Large intestine (tissue), 3 donors: ENCODE measurements around the gene RPTOR. TPM values are rescaled to one million over a fixed set of nuclear protein-coding genes. Genes with fewer than 3 reads are reported as not detected.
"Not testable (repeated sequence)": the region's sequence is repeated elsewhere in the genome, so short reads cannot be mapped to it uniquely, and the experiment has no call there.

ENCODE experiments used
- DNase-seq, 2 donors: peaks; one replicate each; pipeline versions ENCODE4 v3.0.0 to v3.0.0-alpha.2; 2013
- H3K27ac ChIP-seq: one replicate; pipeline ENCODE4 v1.5.1; 2013; ENCODE audit warnings: low read length
- H3K27me3 ChIP-seq: 2 replicates; pipeline ENCODE4 v1.6.1; 2013; ENCODE audit warnings: low read length; ENCODE audit not compliant: control insufficient read depth, insufficient read depth
- H3K36me3 ChIP-seq: 2 replicates; pipeline ENCODE4 v1.6.1; 2013; ENCODE audit warnings: low read length; ENCODE audit not compliant: control insufficient read depth, insufficient read depth
- H3K4me1 ChIP-seq: one replicate; pipeline ENCODE4 v1.6.1; 2013; ENCODE audit warnings: low read length; ENCODE audit not compliant: control insufficient read depth, insufficient read depth
- H3K4me3 ChIP-seq: one replicate; pipeline ENCODE4 v1.5.1; 2013; ENCODE audit warnings: low read length
- H3K9me3 ChIP-seq: one replicate; pipeline ENCODE4 v1.6.1; 2013; ENCODE audit warnings: mild to moderate bottlenecking, low read depth, low read length, moderate library complexity; ENCODE audit not compliant: control insufficient read depth
- WGBS: methylation state at CpG from one replicate; pipeline ENCODE4 v1.1.5; 2013; ENCODE audit warnings: low lambda C conversion rate; ENCODE audit not compliant: insufficient coverage; 5-methylcytosine and 5-hydroxymethylcytosine counted together
- polyA plus RNA-seq: library from polyadenylated mRNA; unstranded; fragments of 120-200 nt; gene quantifications from one replicate; pipeline ENCODE4 v1.2.1, GENCODE V29; 2013

The RPTOR gene
- polyA plus RNA-seq, 1 donor, result 16.8 TPM

DNA sequence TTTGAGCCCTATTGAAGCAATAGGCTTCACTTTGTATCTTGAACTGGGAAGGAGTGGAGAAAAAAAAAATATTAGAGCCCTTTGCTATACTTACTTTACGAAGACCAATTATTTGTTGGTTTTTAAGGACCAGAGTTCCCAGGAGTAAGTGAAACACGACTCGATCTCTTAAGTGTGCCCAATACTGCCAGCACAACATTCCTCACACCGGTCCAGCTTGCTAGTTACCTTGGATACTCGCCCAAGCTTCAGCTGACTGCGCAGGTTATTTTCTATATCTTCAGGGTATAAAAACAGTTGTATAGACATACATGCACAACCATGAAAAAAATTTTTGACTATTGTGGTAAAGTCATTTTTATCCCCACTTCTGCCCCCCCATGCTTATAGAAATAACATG, 72.1 kb downstream of the RPTOR start:
- no peaks in the 10 kb centered on the region for H3K9me3 ChIP-seq
- no peaks in the 10 kb centered on the region for H3K36me3 ChIP-seq
- H3K4me3 ChIP-seq, result no peak overlapping the region
- no peaks in the 10 kb centered on the region for H3K27me3 ChIP-seq
- DNase-seq, result no peak
- 83% methylated on average over 1 of the region's 6 CpGs for WGBS
- no peak overlapping the region for H3K27ac ChIP-seq
- no peaks in the 10 kb centered on the region for H3K4me1 ChIP-seq

DNA sequence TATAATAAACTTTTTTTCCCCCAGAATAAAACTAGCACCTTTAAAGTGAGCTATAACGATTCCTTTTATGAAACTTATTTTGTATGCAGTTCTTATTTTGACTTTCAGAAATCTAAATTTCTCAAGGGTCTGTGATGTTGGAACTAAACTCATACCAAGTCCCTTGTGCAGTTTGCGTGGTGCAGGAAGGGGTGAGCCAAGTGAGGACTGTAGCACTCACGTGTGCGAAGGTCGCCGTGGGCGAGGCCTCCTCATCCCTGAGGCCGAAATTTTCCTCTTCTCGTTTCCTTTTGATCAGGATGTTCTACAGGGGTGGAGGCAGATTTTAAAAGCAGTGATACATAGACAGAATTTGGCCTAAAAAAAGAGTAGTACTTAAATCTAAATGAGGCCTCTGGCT, 73.7 kb downstream of the RPTOR start:
- WGBS, result 90% methylated on average over 1 of the region's 9 CpGs
- H3K9me3 ChIP-seq, result no peaks in the 10 kb centered on the region
- no peak for DNase-seq
- no peak overlapping the region for H3K27ac ChIP-seq
- no peaks in the 10 kb centered on the region for H3K4me1 ChIP-seq
- no peaks in the 10 kb centered on the region for H3K36me3 ChIP-seq
- H3K4me3 ChIP-seq, result no peak overlapping the region
- H3K27me3 ChIP-seq, result no peaks in the 10 kb centered on the region

DNA sequence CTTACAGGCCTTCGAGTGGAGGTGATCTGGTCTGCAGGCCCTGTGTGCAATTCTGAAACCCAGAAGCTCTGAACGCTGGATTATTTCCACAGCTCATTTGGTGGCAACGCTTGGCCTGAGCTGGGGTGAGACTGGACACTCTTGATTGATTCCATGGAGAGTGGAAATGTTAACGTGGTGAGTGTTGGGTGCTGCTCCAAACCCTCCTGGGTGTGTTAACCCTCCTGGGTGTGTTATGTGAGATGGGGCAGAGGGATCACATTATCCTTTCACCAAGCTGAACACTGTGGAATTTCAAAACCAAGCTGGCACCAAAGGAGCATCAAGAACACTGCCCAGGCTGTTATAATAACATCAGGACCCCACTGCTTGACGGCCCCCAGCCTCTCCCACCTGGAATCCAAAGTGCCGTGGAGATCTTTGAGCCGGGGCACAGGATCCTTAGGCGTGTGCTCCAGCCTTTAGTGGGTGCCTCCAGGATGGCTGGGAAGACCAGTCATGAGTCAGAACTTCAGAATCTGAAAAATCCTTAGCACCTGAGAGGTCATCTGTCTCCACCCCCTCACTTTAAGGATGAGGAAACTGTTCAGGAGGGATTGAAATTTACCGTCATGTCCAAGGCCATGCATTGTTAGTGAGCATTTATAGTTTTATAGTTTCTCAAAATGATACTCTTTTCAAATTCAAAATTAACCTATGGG, 75.0 kb downstream of the RPTOR start:
- H3K4me3 ChIP-seq, result no peak overlapping the region
- DNase-seq, result no peak
- H3K27me3 ChIP-seq, result no peaks in the 10 kb centered on the region
- no peak overlapping the region for H3K27ac ChIP-seq
- H3K36me3 ChIP-seq, result no peaks in the 10 kb centered on the region
- WGBS, result no CpG with 5 or more reads among the region's 9 CpGs
- no peaks in the 10 kb centered on the region for H3K4me1 ChIP-seq
- H3K9me3 ChIP-seq, result no peaks in the 10 kb centered on the region

DNA sequence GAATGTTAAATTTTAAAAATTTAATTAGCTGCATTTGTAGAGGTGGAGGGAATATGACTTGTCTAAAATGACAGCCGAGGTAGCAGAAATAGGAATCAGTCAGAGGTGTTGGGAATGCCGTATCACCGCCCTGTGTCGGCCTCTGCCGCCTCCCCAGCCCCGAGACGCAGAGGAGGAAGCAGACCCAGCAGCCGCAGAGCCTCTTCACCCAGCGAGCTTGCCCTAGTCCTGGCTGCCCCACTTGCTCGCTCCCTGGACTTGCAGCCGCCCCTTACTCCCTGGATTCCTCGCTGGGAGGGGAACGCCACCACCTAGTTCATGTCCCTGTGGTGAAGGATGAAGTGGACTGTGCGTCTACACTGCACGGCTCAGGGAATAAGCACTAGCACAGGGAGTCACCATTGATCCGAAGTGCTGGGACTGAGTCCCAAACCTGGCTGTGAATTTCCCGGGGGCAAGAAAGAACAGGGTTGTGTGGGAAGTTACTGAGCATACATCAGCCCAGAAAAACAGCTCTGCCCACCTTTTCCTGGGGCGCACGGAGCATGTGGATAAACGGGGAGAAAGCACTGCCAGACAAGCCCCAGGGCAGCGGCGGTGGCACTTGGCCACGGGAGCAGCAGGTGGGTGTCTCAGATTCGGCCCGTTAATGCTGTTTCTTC, 76.8 kb downstream of the RPTOR start:
- no peak overlapping the region for H3K4me3 ChIP-seq
- H3K4me1 ChIP-seq, result no peaks in the 10 kb centered on the region
- no peaks in the 10 kb centered on the region for H3K9me3 ChIP-seq
- WGBS, result 60% methylated on average over 1 of the region's 25 CpGs
- peaks cover 8% of the 10 kb centered on the region for H3K36me3 ChIP-seq
- H3K27me3 ChIP-seq, result no peaks in the 10 kb centered on the region
- no peak overlapping the region for H3K27ac ChIP-seq
- no peak for DNase-seq

DNA sequence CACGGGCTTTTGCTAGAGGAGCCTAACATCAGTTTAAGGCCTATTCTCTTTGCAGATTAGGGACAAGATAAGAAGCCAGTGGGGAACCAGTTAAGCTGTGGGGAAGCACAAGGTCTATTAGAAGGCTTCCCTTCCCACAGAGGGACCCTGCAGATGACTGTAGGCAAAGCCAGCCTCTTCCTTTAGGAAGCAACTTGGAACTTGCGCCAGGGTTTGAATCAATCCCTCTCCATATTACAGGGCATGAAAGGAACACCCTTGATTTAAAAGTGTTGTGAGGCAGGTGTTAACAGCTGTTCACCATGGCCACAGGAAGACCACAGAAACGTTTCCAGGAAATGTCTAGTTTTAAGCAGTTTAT, 77.3 kb downstream of the RPTOR start:
- DNase-seq, result no peak
- Histone ChIP-seq H3K4me1 (no peaks in the 10 kb centered on the region), H3K27me3 (no peaks in the 10 kb centered on the region), H3K27ac (no peak overlapping the region), H3K4me3 (no peak overlapping the region), H3K36me3 (peaks cover 8% of the 10 kb centered on the region), H3K9me3 (no peaks in the 10 kb centered on the region)
- WGBS, result no CpG with 5 or more reads among the region's 3 CpGs

DNA sequence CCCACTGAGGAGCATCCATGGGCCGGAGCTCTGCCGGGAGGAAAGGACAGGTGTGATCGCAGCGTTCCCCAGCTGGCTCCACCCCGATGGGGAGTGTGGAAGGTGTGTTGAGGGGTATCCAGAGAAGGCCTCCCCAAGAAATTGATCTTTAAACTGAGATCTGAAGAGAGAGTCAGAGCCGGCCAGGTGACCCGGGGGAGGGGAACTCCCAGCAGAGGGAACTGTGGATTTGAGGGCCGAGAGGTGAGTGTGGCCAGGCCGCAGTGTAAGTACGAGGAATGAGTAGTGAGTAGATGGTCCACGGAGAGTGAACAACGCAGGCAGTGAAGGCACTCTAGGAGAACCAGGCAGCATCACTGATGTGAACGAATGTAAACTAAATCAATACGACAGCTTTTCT, 80.2 kb downstream of the RPTOR start:
- no peak for DNase-seq
- H3K27me3 ChIP-seq, result no peaks in the 10 kb centered on the region
- 95% methylated on average over 4 of the region's 14 CpGs for WGBS

DNA sequence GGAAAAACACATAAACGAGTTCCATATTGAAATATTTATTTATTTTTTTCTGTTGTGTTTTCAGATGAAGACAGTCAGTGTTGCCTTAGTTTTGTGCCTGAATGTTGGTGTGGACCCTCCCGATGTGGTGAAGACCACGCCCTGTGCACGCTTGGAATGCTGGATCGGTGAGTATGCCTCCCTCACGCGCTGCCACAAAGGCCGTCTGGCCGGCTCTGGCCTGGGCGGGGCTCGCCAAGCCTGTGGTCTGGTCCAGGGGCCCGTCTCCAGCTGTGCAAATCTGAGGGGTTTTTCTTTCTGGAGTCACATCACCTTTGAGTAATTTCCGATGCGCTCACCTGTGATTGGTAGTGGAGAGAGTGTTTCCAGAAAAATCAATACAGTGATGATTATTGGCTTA, 81.0 kb downstream of the RPTOR start:
- no peak overlapping the region for H3K27ac ChIP-seq
- no CpG with 5 or more reads among the region's 14 CpGs for WGBS
- H3K27me3 ChIP-seq, result no peaks in the 10 kb centered on the region
- H3K4me3 ChIP-seq, result no peak overlapping the region
- H3K4me1 ChIP-seq, result no peaks in the 10 kb centered on the region
- H3K9me3 ChIP-seq, result no peaks in the 10 kb centered on the region
- no peak for DNase-seq
- H3K36me3 ChIP-seq, result peaks cover 8% of the 10 kb centered on the region

More for the DNA sequence above, 80.2 kb downstream of the RPTOR start:
- Histone ChIP-seq H3K4me3 (no peak overlapping the region), H3K36me3 (peaks cover 8% of the 10 kb centered on the region), H3K27ac (no peak overlapping the region), H3K4me1 (no peaks in the 10 kb centered on the region), H3K9me3 (no peaks in the 10 kb centered on the region)

DNA sequence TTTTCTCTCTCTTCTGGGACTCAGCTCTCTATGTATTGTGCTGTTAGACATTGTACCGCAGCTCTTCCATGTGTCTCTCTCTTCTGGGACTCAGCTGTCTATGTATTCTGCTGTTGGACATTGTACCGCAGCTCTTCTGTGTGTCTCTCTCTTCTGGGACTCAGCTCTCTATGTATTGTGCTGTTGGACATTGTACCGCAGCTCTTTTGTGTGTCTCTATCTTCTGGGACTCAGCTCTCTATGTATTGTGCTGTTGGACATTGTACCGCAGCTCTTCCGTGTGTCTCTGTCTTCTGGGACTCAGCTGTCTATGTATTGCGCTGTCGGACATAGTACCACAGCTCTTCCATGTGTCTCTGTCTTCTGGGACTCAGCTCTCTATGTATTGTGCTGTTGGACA, 84.2 kb downstream of the RPTOR start:
- not testable (repeated sequence) for DNase-seq, H3K4me1 ChIP-seq, H3K4me3 ChIP-seq, H3K27ac ChIP-seq, H3K27me3 ChIP-seq, H3K9me3 ChIP-seq, H3K36me3 ChIP-seq
- 92% methylated on average over 5 of the region's 7 CpGs for WGBS

DNA sequence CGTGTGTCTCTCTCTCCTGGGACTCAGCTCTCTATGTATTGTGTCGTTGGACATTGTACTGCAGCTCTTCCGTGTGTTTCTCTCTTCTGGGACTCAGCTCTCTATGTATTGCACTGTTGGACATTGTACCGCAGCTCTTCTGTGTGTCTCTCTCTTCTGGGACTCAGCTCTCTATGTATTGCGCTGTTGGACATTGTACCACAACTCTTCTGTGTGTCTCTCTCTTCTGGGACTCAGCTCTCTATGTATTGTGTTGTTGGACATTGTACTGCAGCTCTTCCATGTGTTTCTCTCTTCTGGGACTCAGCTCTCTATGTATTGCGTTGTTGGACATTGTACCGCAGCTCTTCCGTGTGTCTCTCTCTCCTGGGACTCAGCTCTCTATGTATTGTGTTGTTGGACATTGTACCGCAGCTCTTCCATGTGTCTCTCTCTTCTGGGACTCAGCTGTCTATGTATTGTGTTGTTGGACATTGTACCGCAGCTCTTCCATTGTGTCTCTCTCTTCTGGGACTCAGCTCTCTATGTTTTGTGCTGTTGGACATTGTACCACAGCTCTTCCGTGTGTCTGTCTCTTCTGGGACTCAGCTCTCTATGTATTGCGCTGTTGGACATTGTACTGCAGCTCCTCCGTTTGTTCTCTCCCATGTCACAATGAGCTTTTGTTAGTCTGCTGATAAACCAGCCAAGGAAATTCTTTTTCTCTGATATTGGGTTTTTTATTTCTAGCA, 84.8 kb downstream of the RPTOR start:
- H3K36me3 ChIP-seq, result peaks cover 8% of the 10 kb centered on the region
- no peak overlapping the region for H3K27ac ChIP-seq
- no peak for DNase-seq
- H3K4me3 ChIP-seq, result no peak overlapping the region
- H3K27me3 ChIP-seq, result no peaks in the 10 kb centered on the region
- no peaks in the 10 kb centered on the region for H3K4me1 ChIP-seq
- 100% methylated on average over 2 of the region's 13 CpGs for WGBS
- no peaks in the 10 kb centered on the region for H3K9me3 ChIP-seq

DNA sequence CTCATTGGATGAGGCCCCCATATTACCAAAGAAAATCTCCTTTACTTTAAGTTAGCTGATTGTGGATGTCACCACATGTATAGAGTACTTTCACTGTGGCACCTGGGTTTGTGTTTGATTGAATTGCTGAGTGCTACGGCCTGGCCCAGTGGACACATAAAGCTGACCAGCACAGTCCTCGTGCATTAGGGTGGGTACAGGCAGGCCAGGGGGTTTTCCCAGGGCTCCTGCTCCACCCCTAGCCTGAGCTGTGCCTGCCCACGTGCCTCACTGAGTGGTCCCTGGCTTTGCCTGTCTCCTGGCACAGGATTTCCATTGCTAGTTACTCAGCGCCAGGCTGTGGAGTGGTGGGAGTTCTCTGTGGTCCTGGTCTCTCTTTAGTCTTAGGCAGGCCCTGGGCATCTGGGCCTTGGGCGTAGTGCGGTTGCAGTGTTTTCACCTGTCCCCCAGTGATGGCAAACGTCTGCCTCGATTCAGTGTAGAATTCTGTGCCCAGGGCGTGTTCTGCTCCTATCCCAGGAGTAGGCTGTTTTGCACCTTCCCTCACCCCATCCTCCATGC, 86.0 kb downstream of the RPTOR start:
- Histone ChIP-seq H3K36me3 (peaks cover 4% of the 10 kb centered on the region), H3K27me3 (no peaks in the 10 kb centered on the region), H3K4me1 (no peaks in the 10 kb centered on the region), H3K4me3 (no peak overlapping the region), H3K27ac (no peak overlapping the region), H3K9me3 (no peaks in the 10 kb centered on the region)
- DNase-seq, result no peak
- WGBS, result no CpG with 5 or more reads among the region's 9 CpGs
